DOHH2 (cell line): Measurements from ENCODE around the gene CDK4.
A peak's percentile ranks its signal among the peaks of the same experiment; 100 is the strongest.
"Not testable (repeated sequence)": the region's sequence is repeated elsewhere in the genome, so short reads cannot be mapped to it uniquely, and the experiment has no call there.

ENCODE experiments used
- H3F3A ChIP-seq: fragments of 200-600 bp; sonication (generic), shearing (Covaris generic); 2 replicates; pipeline ENCODE4 v1.6.0; 2016; ENCODE audit warnings: antibody characterized with exemption, mild to moderate bottlenecking; ENCODE audit not compliant: control insufficient read depth, insufficient read depth
- H3K27ac ChIP-seq: fragments of 200-600 bp; sonication (generic); 2 replicates; pipeline ENCODE4 v1.5.1; 2014; ENCODE audit warnings: low read depth, mild to moderate bottlenecking, low read length, moderate library complexity
- H3K27me3 ChIP-seq: fragments of 200-600 bp; sonication (generic); 2 replicates; pipeline ENCODE4 v1.6.1; 2014; ENCODE audit warnings: mild to moderate bottlenecking, low read length, mixed read lengths; ENCODE audit not compliant: control insufficient read depth
- H3K36me3 ChIP-seq: fragments of 200-600 bp; sonication (generic); 2 replicates; pipeline ENCODE4 v1.6.1; 2014; ENCODE audit warnings: mild to moderate bottlenecking, low read length, moderate library complexity, mixed read lengths; ENCODE audit not compliant: control insufficient read depth
- H3K4me1 ChIP-seq: fragments of 200-600 bp; sonication (generic); 2 replicates; pipeline ENCODE4 v1.6.1; 2014; ENCODE audit warnings: mild to moderate bottlenecking, low read length, mixed read lengths; ENCODE audit not compliant: control insufficient read depth
- H3K4me2 ChIP-seq: fragments of 200-600 bp; sonication (generic); 2 replicates; pipeline ENCODE4 v1.6.0; 2014; ENCODE audit warnings: mild to moderate bottlenecking, low read length, moderate library complexity
- H3K4me3 ChIP-seq: fragments of 200-600 bp; sonication (generic); 2 replicates; pipeline ENCODE4 v1.5.1; 2014; ENCODE audit warnings: mild to moderate bottlenecking, low read length, mixed read lengths
- H3K79me2 ChIP-seq: fragments of 200-600 bp; sonication (generic); 2 replicates; pipeline ENCODE4 v1.6.1; 2014; ENCODE audit warnings: mild to moderate bottlenecking, low read length, mixed read lengths; ENCODE audit not compliant: control insufficient read depth
- H3K9me2 ChIP-seq: fragments of 200-600 bp; sonication (generic); replicated peaks from 2 replicates; pipeline ENCODE4 v1.6.1; 2014; ENCODE audit warnings: mild to moderate bottlenecking, low read length, mixed read lengths; ENCODE audit not compliant: control insufficient read depth
- H3K9me3 ChIP-seq: fragments of 200-600 bp; sonication (generic); 2 replicates; pipeline ENCODE4 v1.6.1; 2014; ENCODE audit warnings: antibody characterized with exemption, low read length, mixed read lengths; ENCODE audit not compliant: control insufficient read depth, insufficient read depth
- H4K20me1 ChIP-seq: fragments of 200-600 bp; sonication (generic); 2 replicates; pipeline ENCODE4 v1.6.0; 2014; ENCODE audit warnings: low read depth, mild to moderate bottlenecking, antibody characterized with exemption, low read length, moderate library complexity; ENCODE audit not compliant: control insufficient read depth, insufficient read depth
- EZH2phosphoT487 ChIP-seq: fragments of 200-600 bp; sonication (generic); IDR thresholded peaks from 2 replicates; pipeline ENCODE4 v1.6.1; 2017; ENCODE audit warnings: borderline replicate concordance, mild to moderate bottlenecking, antibody characterized with exemption, low read length, moderate library complexity, mixed read lengths
- TF ChIP-seq, protein P1 (sequence below): fragments of 200-600 bp; sonication (generic); IDR thresholded peaks from one replicate; pipeline ENCODE4 v1.5.1; 2014; ENCODE audit warnings: antibody characterized with exemption, mild to moderate bottlenecking, low read depth, low read length; ENCODE audit not compliant: poor library complexity, severe bottlenecking

Gene CDK4

DNA sequence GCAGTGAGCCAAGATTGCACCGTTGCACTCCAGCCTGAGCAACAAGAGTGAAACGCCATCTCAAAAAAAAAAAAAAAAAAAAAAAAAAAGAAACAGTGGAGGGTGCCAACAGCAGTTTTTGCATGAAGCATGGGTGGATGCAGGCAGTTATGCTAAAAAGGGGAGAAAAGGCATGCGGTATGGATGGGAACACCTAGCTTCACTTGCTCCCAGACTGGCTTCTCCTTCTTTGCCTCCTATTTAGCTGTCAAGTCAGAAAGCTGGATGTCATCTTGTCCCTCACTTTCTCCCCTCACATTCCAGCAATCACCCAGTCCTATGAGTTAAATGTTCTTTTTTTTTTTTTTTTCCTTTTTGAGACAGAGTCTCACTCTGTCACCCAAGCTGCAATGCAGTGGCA, 22.9 kb upstream of the CDK4 start:
- no peak overlapping the region for H3K4me2 ChIP-seq
- peaks cover 15% of the 10 kb centered on the region for H3K4me1 ChIP-seq
- TF ChIP-seq, protein P1, sequence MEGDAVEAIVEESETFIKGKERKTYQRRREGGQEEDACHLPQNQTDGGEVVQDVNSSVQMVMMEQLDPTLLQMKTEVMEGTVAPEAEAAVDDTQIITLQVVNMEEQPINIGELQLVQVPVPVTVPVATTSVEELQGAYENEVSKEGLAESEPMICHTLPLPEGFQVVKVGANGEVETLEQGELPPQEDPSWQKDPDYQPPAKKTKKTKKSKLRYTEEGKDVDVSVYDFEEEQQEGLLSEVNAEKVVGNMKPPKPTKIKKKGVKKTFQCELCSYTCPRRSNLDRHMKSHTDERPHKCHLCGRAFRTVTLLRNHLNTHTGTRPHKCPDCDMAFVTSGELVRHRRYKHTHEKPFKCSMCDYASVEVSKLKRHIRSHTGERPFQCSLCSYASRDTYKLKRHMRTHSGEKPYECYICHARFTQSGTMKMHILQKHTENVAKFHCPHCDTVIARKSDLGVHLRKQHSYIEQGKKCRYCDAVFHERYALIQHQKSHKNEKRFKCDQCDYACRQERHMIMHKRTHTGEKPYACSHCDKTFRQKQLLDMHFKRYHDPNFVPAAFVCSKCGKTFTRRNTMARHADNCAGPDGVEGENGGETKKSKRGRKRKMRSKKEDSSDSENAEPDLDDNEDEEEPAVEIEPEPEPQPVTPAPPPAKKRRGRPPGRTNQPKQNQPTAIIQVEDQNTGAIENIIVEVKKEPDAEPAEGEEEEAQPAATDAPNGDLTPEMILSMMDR: no peak
- TF ChIP-seq EZH2phosphoT487: no peak
- H4K20me1 ChIP-seq: no peaks in the 10 kb centered on the region
- peaks cover 10% of the 10 kb centered on the region for H3K36me3 ChIP-seq
- H3K79me2 ChIP-seq: peaks cover 11% of the 10 kb centered on the region
- H3K4me3 ChIP-seq: no peak overlapping the region
- H3K9me2 ChIP-seq: no peaks in the 10 kb centered on the region
- H3K27ac ChIP-seq: no peak overlapping the region
- no peaks in the 10 kb centered on the region for H3K9me3 ChIP-seq
- H3K27me3 ChIP-seq: no peaks in the 10 kb centered on the region
- H3F3A ChIP-seq: no peaks in the 10 kb centered on the region

DNA sequence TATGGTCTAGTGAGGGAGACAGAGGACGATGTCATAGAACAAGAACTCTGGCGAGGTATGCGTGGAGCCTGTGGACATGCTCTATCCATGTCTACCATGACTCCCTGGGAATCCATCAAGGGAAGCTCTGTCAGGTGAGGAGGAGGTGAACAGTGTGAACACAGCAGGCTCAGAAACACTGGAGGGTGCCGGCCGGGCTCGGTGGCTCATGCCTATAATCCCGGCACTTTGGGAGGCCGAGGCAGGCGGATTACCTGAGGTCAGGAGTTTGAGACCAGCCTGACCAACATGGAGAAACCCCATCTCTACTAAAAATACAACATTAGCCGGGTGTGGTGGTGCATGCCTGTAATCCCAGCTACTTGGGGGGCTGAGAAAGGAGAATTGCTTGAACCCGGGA, 22.5 kb upstream of the CDK4 start:
- not testable (repeated sequence) for H4K20me1 ChIP-seq, H3F3A ChIP-seq, H3K4me3 ChIP-seq, H3K9me2 ChIP-seq, H3K9me3 ChIP-seq, H3K27me3 ChIP-seq, H3K4me2 ChIP-seq, H3K27ac ChIP-seq
- peaks cover 11% of the 10 kb centered on the region for H3K79me2 ChIP-seq
- H3K4me1 ChIP-seq: peaks cover 15% of the 10 kb centered on the region
- H3K36me3 ChIP-seq: peaks cover 14% of the 10 kb centered on the region

DNA sequence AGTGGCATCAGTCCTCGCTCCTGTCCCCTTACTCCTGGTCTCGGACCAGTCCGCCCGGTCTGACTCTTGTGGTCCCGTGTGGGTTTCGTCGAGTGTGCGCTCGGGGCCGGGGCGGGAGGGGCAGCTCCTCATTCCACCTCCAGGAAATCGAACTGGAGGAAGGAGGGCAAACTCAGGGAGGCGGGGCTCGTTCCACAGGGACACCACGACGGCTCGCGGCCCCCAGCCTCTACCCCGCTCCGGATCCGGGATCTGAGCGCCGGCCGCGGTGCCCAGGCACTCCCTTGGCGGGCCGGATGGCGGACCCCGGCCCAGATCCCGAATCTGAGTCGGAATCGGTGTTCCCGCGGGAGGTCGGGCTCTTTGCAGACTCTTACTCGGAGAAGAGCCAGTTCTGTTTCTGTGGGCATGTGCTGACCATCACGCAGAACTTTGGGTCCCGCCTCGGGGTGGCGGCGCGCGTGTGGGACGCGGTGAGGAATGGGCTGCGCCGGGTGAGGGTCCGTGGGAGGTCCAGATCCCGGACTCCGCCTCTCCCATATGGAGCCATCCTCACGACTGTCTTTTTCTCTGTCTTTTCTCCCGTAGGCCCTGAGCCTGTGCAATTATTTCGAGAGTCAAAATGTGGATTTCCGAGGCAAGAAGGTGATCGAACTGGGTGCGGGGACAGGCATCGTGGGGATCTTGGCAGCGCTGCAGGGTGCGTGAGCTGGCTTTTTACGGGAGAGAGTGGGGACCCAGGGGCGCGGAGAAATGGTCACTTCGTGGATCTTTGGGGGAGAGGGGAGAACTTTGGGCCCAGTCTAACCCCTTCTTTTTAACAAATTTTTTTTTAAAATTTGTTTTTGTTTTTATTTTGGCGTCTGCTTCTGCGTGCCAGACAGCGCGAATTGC, 20.6 kb upstream of the CDK4 start, which contains the start of gene EEF1AKMT3:
EEF1AKMT3 (plus strand) TSS at position 186 of the 894 bp plus-strand sequence; CDS start at position 297, 111 bp downstream.
- no peaks in the 10 kb centered on the region for H3K9me2 ChIP-seq
- peak within 1 kb of the TSS; percentile 54 for H3K27ac ChIP-seq
- peaks cover 24% of the 10 kb centered on the region for H3K36me3 ChIP-seq
- no peaks in the 10 kb centered on the region for H3F3A ChIP-seq
- H3K4me3 ChIP-seq: peak within 1 kb of the TSS; percentile 89
- peaks cover 15% of the 10 kb centered on the region for H3K4me1 ChIP-seq
- no peaks in the 10 kb centered on the region for H3K27me3 ChIP-seq
- H4K20me1 ChIP-seq: no peaks in the 10 kb centered on the region
- no peaks in the 10 kb centered on the region for H3K9me3 ChIP-seq
- TF ChIP-seq, protein P1: no peak
- peaks cover 11% of the 10 kb centered on the region for H3K79me2 ChIP-seq
- H3K4me2 ChIP-seq: peak within 1 kb of the TSS; percentile 88

DNA sequence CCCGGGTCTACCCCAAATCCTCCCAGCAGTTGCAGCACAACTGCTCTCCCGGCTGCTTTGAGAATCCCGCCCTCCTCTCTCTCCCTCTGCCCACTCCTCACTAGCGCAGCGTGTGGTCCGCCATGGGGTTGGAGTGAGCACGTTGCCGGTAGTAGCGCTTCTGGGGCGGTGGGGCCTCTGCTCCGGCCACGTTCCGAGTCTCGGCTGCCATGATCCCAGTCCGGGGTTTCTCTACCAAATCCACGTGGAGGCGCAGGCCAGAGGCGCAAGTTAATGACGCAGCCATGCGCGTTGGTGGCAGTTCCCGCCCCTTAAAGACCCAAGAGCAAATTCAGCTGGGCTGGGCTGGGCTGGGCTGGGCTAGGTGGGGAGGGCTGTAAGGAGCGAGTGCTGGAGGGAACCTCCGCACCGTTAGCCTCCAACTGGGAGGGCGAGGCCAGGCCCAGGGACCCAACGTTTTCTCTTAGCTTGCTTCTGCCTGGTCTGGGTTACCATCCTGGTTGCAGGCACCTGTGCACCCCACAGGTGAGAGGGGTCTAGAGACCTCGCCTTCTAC, 19.8 kb upstream of the CDK4 start, which contains the start of gene METTL1:
METTL1 (minus strand) TSS at position 233 of the 556 bp plus-strand sequence; CDS start at position 211, 22 bp downstream.
- Histone ChIP-seq H3K27me3 (peaks cover under 1% of the 10 kb centered on the region), H3K27ac (peak within 1 kb of the TSS; percentile 54), H3K4me1 (peaks cover 18% of the 10 kb centered on the region), H3K4me3 (peak within 1 kb of the TSS; percentile 89), H3K4me2 (peak within 1 kb of the TSS; percentile 88), H3K9me3 (no peaks in the 10 kb centered on the region), H3F3A (no peaks in the 10 kb centered on the region), H3K36me3 (peaks cover 24% of the 10 kb centered on the region), H3K79me2 (peaks cover 11% of the 10 kb centered on the region), H3K9me2 (no peaks in the 10 kb centered on the region), H4K20me1 (no peaks in the 10 kb centered on the region)
- TF ChIP-seq, protein P1: no peak
- no peak for TF ChIP-seq EZH2phosphoT487
